H1 (cell line): ENCODE measurements around the gene KLF6.

Experiments
- BRCA1 ChIP-seq: IDR thresholded peaks from 2 replicates; pipeline ENCODE4 v1.6.1; 2012; ENCODE audit warnings: low read depth, low read length, improper control_type of control experiment
- CTCF ChIP-seq, 3 experiments: IDR thresholded peaks; 1 replicate in 2 of 3; 2 replicates in 1 of 3; pipeline versions ENCODE4 v1.5.1 to v1.6.1; 2011; ENCODE audit warnings: low read length in 3 of 3, mild to moderate bottlenecking in 3 of 3, inconsistent platforms in 2 of 3, low read depth in 1 of 3, moderate library complexity in 1 of 3; ENCODE audit not compliant: insufficient read depth in 1 of 3; ENCODE audit errors: control extremely low read depth in 1 of 3
- EGR1 ChIP-seq: IDR thresholded peaks from 2 replicates; pipeline ENCODE4 v1.6.1; 2011; ENCODE audit warnings: low read depth, low read length, borderline replicate concordance
- EZH2 ChIP-seq: fragments of 200-600 bp; sonication (generic); IDR thresholded peaks from 2 replicates; pipeline ENCODE4 v1.7.1; 2012; ENCODE audit warnings: low read depth, mild to moderate bottlenecking, moderate library complexity, low read length, inconsistent platforms; ENCODE audit not compliant: severe bottlenecking
- KDM1A ChIP-seq: fragments of 200-600, 300-600 bp; sonication (generic); IDR thresholded peaks from 2 replicates; pipeline ENCODE4 v1.7.1; 2016; ENCODE audit warnings: mild to moderate bottlenecking, low read length, borderline replicate concordance
- MAFK ChIP-seq: IDR thresholded peaks from 2 replicates; pipeline ENCODE4 v1.6.1; 2012; ENCODE audit warnings: low read depth, mild to moderate bottlenecking, improper control_type of control experiment, low read length
- MAX ChIP-seq: IDR thresholded peaks from 2 replicates; pipeline ENCODE4 v1.6.1; 2012; ENCODE audit warnings: inconsistent platforms
- POLR2A ChIP-seq, 2 experiments: IDR thresholded peaks; 1 replicate in 1 of 2; 2 replicates in 1 of 2; pipeline ENCODE4 v1.6.1; 2011; ENCODE audit warnings: low read depth in 2 of 2, low read length in 2 of 2, mild to moderate bottlenecking in 2 of 2; ENCODE audit errors: control extremely low read depth in 1 of 2
- POLR2AphosphoS5 ChIP-seq: IDR thresholded peaks from 2 replicates; pipeline ENCODE4 v1.6.1; 2011; ENCODE audit warnings: low read depth, low read length
- RAD21 ChIP-seq, 2 experiments: IDR thresholded peaks in 1 of 2; conservative IDR thresholded peaks in 1 of 2; 2 replicates each; pipeline ENCODE4 v1.6.1; 2011; ENCODE audit warnings: low read depth in 2 of 2, low read length in 2 of 2, improper control_type of control experiment in 1 of 2, inconsistent platforms in 1 of 2, mild to moderate bottlenecking in 1 of 2, moderate library complexity in 1 of 2
- TEAD4 ChIP-seq: IDR thresholded peaks from 2 replicates; pipeline ENCODE4 v1.6.1; 2012; ENCODE audit warnings: low read depth, low read length, inconsistent platforms, mixed read lengths
- USF2 ChIP-seq: IDR thresholded peaks from 2 replicates; pipeline ENCODE4 v1.6.1; 2011; ENCODE audit warnings: low read length, improper control_type of control experiment
- YY1 ChIP-seq: IDR thresholded peaks from 2 replicates; pipeline ENCODE4 v1.6.1; 2011; ENCODE audit warnings: low read depth, mild to moderate bottlenecking, low read length

GRCh38 chr10:3783682-3784432 is 1.2 kb downstream of the KLF6 start:
- TF ChIP-seq CTCF (IDR thresholded peaks at IDR 0.05; ENCODE audit: control extremely low read depth in 1 of 3, insufficient read depth in 1 of 3, low read depth in 1 of 3, low read length in 3 of 3) = no peak
- peak in 1 of 2 experiments; percentile 57; a peak in 2 of 3 replicates for TF ChIP-seq POLR2A (IDR thresholded peaks at IDR 0.05; ENCODE audit: control extremely low read depth in 1 of 2, low read depth in 2 of 2, low read length in 2 of 2)
- peak; percentile 6; the same call in 1 of the 2 replicates for TF ChIP-seq TEAD4
- TF ChIP-seq USF2 = no peak
- TF ChIP-seq EGR1 = no peak
- TF ChIP-seq KDM1A = no peak
- TF ChIP-seq MAX = peak; percentile 35; the same call in 1 of the 2 replicates
- TF ChIP-seq POLR2AphosphoS5 = peak; percentile 83
- TF ChIP-seq RAD21 (IDR thresholded peaks at IDR 0.05 in 1 of 2, conservative IDR thresholded peaks at IDR 0.05 in 1 of 2; ENCODE audit: low read depth in 2 of 2, low read length in 2 of 2) = peak in 1 of 2 experiments; percentile 16; a peak in 1 of 4 replicates
- no peak for TF ChIP-seq YY1
- TF ChIP-seq EZH2 = no peak
- no peak for TF ChIP-seq BRCA1
- TF ChIP-seq MAFK = no peak
